GM12878 (cell line): ENCODE measurements around the gene EPS8. TPM values are rescaled to one million over a fixed set of nuclear protein-coding genes. Genes with fewer than 3 reads are reported as not detected.

Source experiments
- ATAC-seq: fragments of 200-7000 bp; cut with Tn5 transposase; 3 replicates; pipeline ENCODE4 v1.9.1; 2020; ENCODE audit warnings: mild to moderate bottlenecking, moderate library complexity
- BruUV-seq: library from RNA; stranded (reverse); fragments of 400-500 nt; replicated peaks from 2 replicates; lab custom pipeline; 2021; lab: Mats Ljungman, UMichigan
- CTCF ChIA-PET: fragments of 300-600 bp; sonication (Branson Sonifier 250); formaldehyde crosslinking; extraction: SDS; loops from one replicate; lab custom pipeline; 2021; ENCODE audit warnings: inconsistent platforms; lab: Yijun Ruan, JAX
- POLR2A ChIA-PET: fragments of 350-600 bp; formaldehyde crosslinking; extraction: SDS; loops from one replicate; lab custom pipeline; 2021; ENCODE audit warnings: inconsistent platforms; lab: Charles Lee
- RAD21 ChIA-PET: fragments of 300-600 bp; sonication (Branson Sonifier 250); formaldehyde crosslinking; loops from one replicate; lab custom pipeline; 2023; ENCODE audit warnings: antibody characterized with exemption; ENCODE audit not compliant: unreplicated experiment; lab: Charles Lee
- SMC1A ChIA-PET: fragments of 300-600 bp; sonication (Branson Sonifier 250); formaldehyde crosslinking; loops from one replicate; lab custom pipeline; 2023; ENCODE audit not compliant: unreplicated experiment, uncharacterized antibody; lab: Charles Lee
- DNase-seq: peaks from one replicate; pipeline ENCODE4 v3.0.0-alpha.2; 2011; ENCODE audit warnings: low read depth, low spot score
- FAIRE-seq: peaks from 3 replicates; lab custom pipeline; 2011; peaks lifted over from hg19 to GRCh38; lab: Jason Lieb, UNC
- H2AFZ ChIP-seq: 2 replicates; pipeline ENCODE4 v1.6.0; 2011; ENCODE audit warnings: low read depth, low read length, control low read depth; ENCODE audit not compliant: control insufficient read depth
- H3K27ac ChIP-seq: 2 replicates; pipeline ENCODE4 v1.5.1; 2011; ENCODE audit warnings: control low read depth; ENCODE audit not compliant: control insufficient read depth, insufficient read depth
- H3K27me3 ChIP-seq, 2 experiments: replicated peaks in 1 of 2; 2 replicates each; pipeline versions ENCODE4 v1.6.0 to v1.6.1; 2011; ENCODE audit warnings: low read length in 1 of 2; ENCODE audit not compliant: control insufficient read depth in 2 of 2, insufficient read depth in 2 of 2
- H3K36me3 ChIP-seq, 2 experiments: 2 replicates each; pipeline ENCODE4 v1.5.1; 2011; ENCODE audit warnings: low read length in 1 of 2; ENCODE audit not compliant: control insufficient read depth in 2 of 2, insufficient read depth in 2 of 2
- H3K4me1 ChIP-seq: 2 replicates; pipeline ENCODE4 v1.6.1; 2011; ENCODE audit warnings: mild to moderate bottlenecking, low read length, moderate library complexity, mixed read lengths; ENCODE audit not compliant: control insufficient read depth, insufficient read depth
- H3K4me2 ChIP-seq: 2 replicates; pipeline ENCODE4 v1.6.0; 2011; ENCODE audit warnings: control low read depth; ENCODE audit not compliant: control insufficient read depth, insufficient read depth
- H3K4me3 ChIP-seq: fragments of 200-600 bp; sonication (generic); 2 replicates; pipeline ENCODE4 v1.5.1; 2016
- H3K79me2 ChIP-seq: 2 replicates; pipeline ENCODE4 v1.6.0; 2011; ENCODE audit warnings: low read length; ENCODE audit not compliant: control insufficient read depth, insufficient read depth
- H3K9ac ChIP-seq: 2 replicates; pipeline ENCODE4 v1.8.0; 2011; ENCODE audit warnings: low read length, control low read depth, mixed read lengths; ENCODE audit not compliant: control insufficient read depth, insufficient read depth
- H3K9me3 ChIP-seq: replicated peaks from 3 replicates; pipeline ENCODE4 v1.5.1; 2011; ENCODE audit warnings: mild to moderate bottlenecking, low read length; ENCODE audit not compliant: control insufficient read depth, insufficient read depth
- H4K20me1 ChIP-seq: 2 replicates; pipeline ENCODE4 v1.6.0; 2011; ENCODE audit not compliant: control insufficient read depth, insufficient read depth
- ESRRA ChIP-seq: IDR thresholded peaks from 2 replicates; pipeline ENCODE4 v1.6.1; 2012; ENCODE audit warnings: mild to moderate bottlenecking, low read length, improper control_type of control experiment
- HDGF ChIP-seq: fragments of 450-650 bp; IDR thresholded peaks from 2 replicates; pipeline ENCODE4 v1.6.1; 2016; ENCODE audit warnings: antibody characterized with exemption
- MLLT1 ChIP-seq: fragments of 450-650 bp; IDR thresholded peaks from 2 replicates; pipeline ENCODE4 v1.6.1; 2016; ENCODE audit warnings: mild to moderate bottlenecking
- PAX8 ChIP-seq: fragments of 450-650 bp; IDR thresholded peaks from 2 replicates; pipeline ENCODE4 v1.6.1; 2017; ENCODE audit warnings: mild to moderate bottlenecking, moderate library complexity
- ZNF24 ChIP-seq: fragments of 450-650 bp; IDR thresholded peaks from 2 replicates; pipeline ENCODE4 v1.6.1; 2017; ENCODE audit warnings: antibody characterized with exemption, mild to moderate bottlenecking
- WGBS: methylation state at CpG from one replicate; pipeline ENCODE4 v1.1.6; 2016; ENCODE audit warnings: low lambda C conversion rate; ENCODE audit not compliant: insufficient replicate concordance, insufficient coverage; ENCODE audit errors: missing lambda C conversion rate; 5-methylcytosine and 5-hydroxymethylcytosine counted together
- in situ Hi-C: fragments of 300-500 bp; cut with MboI; formaldehyde crosslinking; loops from 9 replicates; pipeline ENCODE4 v1.14.3; 2018; ENCODE audit warnings: mixed read lengths
- intact Hi-C: fragments of 100-400 bp; cut with micrococcal nuclease; formaldehyde crosslinking; loops from one replicate; pipeline ENCODE4 v1.14.2; 2022; ENCODE audit not compliant: unreplicated experiment
- polyA plus RNA-seq, 11 experiments: library from polyadenylated mRNA; depleted of rRNA in 4 of 11; unstranded in 6 of 11; stranded (reverse) in 5 of 11; fragments of >200 nt; fragmentation: Nextera tagmentation in 4 of 11; fragmentation: Illumina TruSeq in 1 of 11; extraction: Ambion mirVana in 4 of 11; extraction: Trizol in 1 of 11; gene quantifications; 1 replicate in 1 of 11; 2 replicates in 10 of 11; pipeline versions ENCODE4 v1.2.1 to v1.2.3, GENCODE V29; 2011 to 2016; ENCODE audit warnings: inconsistent platforms in 2 of 11, missing spikeins in 2 of 11, low read depth in 1 of 11
- total RNA-seq, 4 experiments: library from RNA; depleted of rRNA in 3 of 4; stranded (reverse); fragments of >200 nt in 3 of 4; fragmentation: Illumina TruSeq in 1 of 4; extraction: Trizol in 1 of 4; gene quantifications; 2 replicates each; pipeline versions ENCODE4 v1.2.1 to v1.2.3, GENCODE V29; 2013 to 2021

The EPS8 gene
- total and polyA plus RNA-seq, 10 of the 15 experiments (the other 5 are each of a cell fraction or from before 2014, with no cell fraction given), result 1.3 to 127 (median 3.4) TPM

- TF ChIP-seq ESRRA, result no peak
- TF ChIP-seq, all 136 proteins: peak for 0
- RAD21 ChIA-PET, result interaction anchor here (0.7 to 4.3 kb wide), 25 partner anchors 10 to 238 kb away, joined by 3 to 53 read pairs (median 5); partner anchors contain the start of gene EPS8
- Histone ChIP-seq H3K9ac (no peak overlapping the region), H3K36me3 (no peaks in the 10 kb centered on the region), H4K20me1 (no peaks in the 10 kb centered on the region), H3K4me1 (no peaks in the 10 kb centered on the region), H3K4me3 (no peak overlapping the region), H3K79me2 (no peaks in the 10 kb centered on the region), H3K4me2 (no peak overlapping the region), H3K27me3 (no peaks in the 10 kb centered on the region), H2AFZ (no peak overlapping the region), H3K27ac (no peak overlapping the region), H3K9me3 (no peaks in the 10 kb centered on the region)
- CTCF ChIA-PET, result interaction anchor here (0.9 to 4.7 kb wide), 14 partner anchors 10 to 238 kb away, joined by 3 to 61 read pairs (median 5); partner anchors contain the start of gene EPS8
- in situ Hi-C loops (no loop called here), intact Hi-C loops (loop anchor here (5.0 kb wide), 1 partner anchor 178 kb away; no protein-coding TSS in a partner anchor)
- no peak for FAIRE-seq
- ATAC-seq, result peak; percentile 1; the same call in 1 of the 3 replicates
- POLR2A ChIA-PET, result interaction anchor here (0.7 to 3.9 kb wide), 15 partner anchors 11 to 236 kb away, joined by 3 to 48 read pairs (median 5); partner anchors contain the start of gene EPS8
- no peak for DNase-seq
- WGBS, result 100% methylated on average over 1 of the region's 1 CpG
- BruUV-seq, result TSS peak; percentile 48
- SMC1A ChIA-PET, result interaction anchor here (0.7 to 12.3 kb wide), 27 partner anchors 9 to 238 kb away, joined by 3 to 201 read pairs (median 6); partner anchors contain the start of gene EPS8
Measured at GRCh38 chr12:15770581-15770980, 18.6 kb downstream of the EPS8 start.

DNA sequence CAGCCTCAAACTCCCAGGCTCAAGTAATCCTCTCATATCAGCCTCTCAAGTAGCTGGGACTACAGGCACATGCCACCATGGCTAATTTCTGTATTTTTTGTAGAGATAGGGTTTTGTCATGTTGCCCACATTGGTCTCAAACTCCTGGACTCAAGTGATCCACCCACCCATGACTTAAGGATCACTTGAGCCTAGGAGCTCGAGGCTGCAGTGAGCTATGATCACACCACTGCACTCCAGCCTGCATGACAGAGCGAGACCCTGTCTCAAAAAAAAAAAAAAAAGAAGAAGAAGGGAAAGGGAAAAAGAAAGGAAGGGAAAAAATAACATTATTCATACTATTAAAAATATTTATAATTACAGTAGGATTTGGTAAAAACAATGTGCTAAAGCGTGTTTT lies 19.2 kb downstream of the EPS8 start:
- no peaks in the 10 kb centered on the region for H3K79me2 ChIP-seq
- 80% methylated on average over 2 of the region's 3 CpGs for WGBS
- ChIA-PET CTCF (interaction anchor here (0.7 to 4.7 kb wide), 14 partner anchors 11 to 238 kb away, joined by 3 to 61 read pairs (median 5); partner anchors contain the start of gene EPS8), SMC1A (interaction anchor here (0.7 to 12.3 kb wide), 24 partner anchors 8 to 223 kb away, joined by 3 to 201 read pairs (median 5); partner anchors contain the start of gene EPS8), POLR2A (interaction anchor here (0.7 to 3.9 kb wide), 10 partner anchors 15 to 235 kb away, joined by 3 to 48 read pairs (median 6); partner anchors contain the start of gene EPS8), RAD21 (interaction anchor here (0.7 to 4.3 kb wide), 23 partner anchors 9 to 575 kb away, joined by 3 to 53 read pairs (median 5); partner anchors contain the start of gene EPS8)
- ATAC-seq, result 0 out of 3 replicates have a peak, but pooled peaks have one; percentile 5
- H3K9ac ChIP-seq, result no peak overlapping the region
- no peaks in the 10 kb centered on the region for H3K36me3 ChIP-seq
- no peak overlapping the region for H3K4me2 ChIP-seq
- no TSS peak for BruUV-seq
- H3K4me1 ChIP-seq, result no peaks in the 10 kb centered on the region
- in situ Hi-C loops (no loop called here), intact Hi-C loops (loop anchor here (5.0 kb wide), 1 partner anchor 178 kb away; no protein-coding TSS in a partner anchor)
- H3K9me3 ChIP-seq, result no peaks in the 10 kb centered on the region
- no peak overlapping the region for H2AFZ ChIP-seq
- FAIRE-seq, result no peak
- no peaks in the 10 kb centered on the region for H4K20me1 ChIP-seq
- H3K4me3 ChIP-seq, result no peak overlapping the region
- no peaks in the 10 kb centered on the region for H3K27me3 ChIP-seq
- H3K27ac ChIP-seq, result no peak overlapping the region
- TF ChIP-seq MLLT1, result 0 out of 2 replicates have a peak, but pooled peaks have one; percentile 33
- no peak for TF ChIP-seq ZNF24
- TF ChIP-seq HDGF, result 0 out of 2 replicates have a peak, but pooled peaks have one; percentile 53
- no peak for TF ChIP-seq PAX8
- TF ChIP-seq, all 136 proteins: peak for 2
- no peak for DNase-seq
